Posterior cingulate gyrus (tissue), 11 donors: ENCODE measurements around the gene DBH.

Experiments used
- DNase-seq, 10 donors: peaks; one replicate each; pipeline versions ENCODE4 v3.0.0 to v3.0.0-alpha.2; 2020 to 2021; ENCODE audit warnings: mixed read lengths in 3 of 10
- intact Hi-C: fragments of 100-400 bp; cut with DNase I; formaldehyde crosslinking; loops from one replicate; pipeline ENCODE4 v1.15.1; 2023

DBH gene

DNA sequence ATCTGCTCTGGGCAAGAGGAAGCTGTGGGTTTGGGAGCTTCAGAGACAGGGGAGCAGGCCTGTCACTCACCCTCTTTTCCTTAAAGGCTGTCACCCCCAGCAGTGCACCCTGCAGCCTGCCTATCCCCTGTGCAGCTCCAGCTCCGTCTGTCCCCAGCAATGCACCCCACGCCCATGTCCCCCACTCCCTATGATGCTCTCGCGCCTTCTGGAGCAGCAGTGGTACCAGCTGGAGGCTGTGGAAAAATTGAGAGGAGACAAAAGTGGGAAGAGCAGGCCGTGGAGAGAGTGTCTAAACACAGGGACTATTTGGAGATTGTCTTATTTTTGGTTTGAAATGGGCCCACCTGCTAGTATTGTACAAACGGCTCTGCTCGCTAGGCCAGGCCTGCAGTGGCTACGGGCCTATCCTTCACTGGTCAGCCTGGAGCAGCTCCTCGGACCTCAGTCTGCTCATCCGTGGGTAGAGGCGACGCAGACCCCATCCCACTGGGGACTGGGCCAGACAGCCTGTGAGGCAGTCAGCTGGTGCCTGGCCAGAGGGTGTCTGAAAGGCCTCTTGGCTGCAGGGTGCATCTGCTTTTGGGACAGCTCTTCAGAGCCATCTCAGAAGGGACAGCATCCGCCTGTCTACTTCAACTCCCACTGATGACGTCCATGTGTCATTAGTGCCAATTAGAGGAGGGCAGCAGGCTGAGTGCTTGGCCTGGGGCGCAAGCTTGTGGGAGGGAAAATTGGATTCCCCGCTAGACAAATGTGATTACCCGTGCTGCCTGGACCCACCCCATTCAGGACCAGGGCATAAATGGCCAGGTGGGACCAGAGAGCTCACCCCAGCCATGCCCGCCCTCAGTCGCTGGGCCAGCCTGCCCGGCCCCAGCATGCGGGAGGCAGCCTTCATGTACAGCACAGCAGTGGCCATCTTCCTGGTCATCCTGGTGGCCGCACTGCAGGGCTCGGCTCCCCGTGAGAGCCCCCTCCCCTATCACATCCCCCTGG, at the start of gene DBH:
Gene DBH (plus strand): TSS at position 831 of the 999 bp plus-strand sequence. CDS start 9 bp downstream, at position 840.
- DNase-seq, result peak in 2 of 10 donors; percentile 78 to 80
- intact Hi-C loops, result no loop called here

DNA sequence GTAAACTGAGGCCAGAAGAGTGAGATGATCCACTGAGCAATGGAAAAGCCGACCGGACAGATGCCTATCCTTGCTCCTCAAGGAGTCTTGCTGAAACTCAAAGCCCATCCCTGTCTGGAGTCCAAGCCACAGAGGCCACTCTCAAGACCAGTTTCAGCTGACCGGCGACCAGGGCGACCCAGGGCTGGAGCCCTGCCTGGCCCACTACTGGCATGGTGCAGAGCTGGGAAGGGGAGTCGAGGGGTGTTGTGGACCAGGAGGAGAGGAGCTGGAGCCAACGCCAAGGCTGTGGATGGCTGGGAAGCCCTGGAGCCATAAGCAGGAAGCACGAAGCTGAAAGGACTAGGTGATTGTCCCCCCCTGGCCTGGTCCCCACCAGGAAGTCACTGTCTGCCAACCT, 49.1 kb upstream of the DBH start:
- intact Hi-C loops, result no loop called here

GRCh38 chr9:133587466-133587865, 48.7 kb upstream of the DBH start:
- DNase-seq, result peak in 2 of 10 donors; percentile 35 to 86
- intact Hi-C loops, result no loop called here

More for the DNA sequence above, 49.1 kb upstream of the DBH start:
- DNase-seq, result peak in 1 of 10 donors; percentile 69

GRCh38 chr9:133589454-133590227, 46.5 kb upstream of the DBH start:
- no peak for DNase-seq
- intact Hi-C loops, result no loop called here

GRCh38 chr9:133590231-133590855, 45.8 kb upstream of the DBH start:
- intact Hi-C loops, result no loop called here
- DNase-seq, result no peak

DNA sequence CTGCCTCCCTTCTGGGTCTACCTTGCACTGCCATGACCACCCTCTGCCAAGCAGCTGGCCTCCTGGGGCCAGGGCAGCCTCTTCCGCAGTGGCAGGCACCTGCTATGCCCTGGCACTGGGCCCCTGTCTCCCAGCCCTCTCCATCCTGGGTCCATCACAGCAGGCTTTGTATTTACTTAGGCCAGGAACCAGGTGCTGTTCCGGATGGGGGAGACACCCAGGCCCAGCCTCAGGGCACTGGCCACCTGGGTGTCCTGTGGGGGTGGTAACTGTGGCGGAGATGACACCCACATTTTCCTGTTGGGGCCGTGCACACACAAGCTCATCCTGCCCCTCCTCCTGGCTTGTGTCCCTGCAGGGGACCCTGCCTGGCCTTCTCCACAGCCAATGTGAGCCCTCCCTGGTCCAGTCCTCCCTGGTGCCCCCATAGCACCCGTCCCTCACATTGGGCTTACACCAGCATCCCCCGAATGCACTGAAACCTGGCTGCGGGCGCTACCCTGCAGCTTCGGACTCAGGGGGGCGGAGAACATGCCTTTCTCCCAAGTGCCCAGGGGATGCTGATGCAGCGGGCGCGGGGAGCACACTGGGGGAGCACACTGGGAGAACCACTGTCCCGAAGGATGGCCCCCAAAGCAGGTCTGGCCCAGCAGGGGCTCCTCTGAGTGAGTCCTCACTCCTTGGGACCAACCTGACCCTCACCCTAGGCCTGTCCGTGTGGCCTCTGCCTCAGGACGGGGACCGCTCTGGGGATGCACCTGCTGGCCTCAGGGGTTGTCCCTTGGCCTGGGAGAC, 44.9 kb upstream of the DBH start:
- intact Hi-C loops, result no loop called here
- no peak for DNase-seq

- DNase-seq, result no peak
- intact Hi-C loops, result no loop called here
Observed at GRCh38 chr9:133591985-133592384, 44.2 kb upstream of the DBH start.

- DNase-seq, result no peak
- intact Hi-C loops, result no loop called here
Observed at GRCh38 chr9:133592731-133593409, 43.3 kb upstream of the DBH start.

- DNase-seq, result peak in 1 of 10 donors; percentile 79
- intact Hi-C loops, result no loop called here
Observed at GRCh38 chr9:133593587-133594253, 42.4 kb upstream of the DBH start.

DNA sequence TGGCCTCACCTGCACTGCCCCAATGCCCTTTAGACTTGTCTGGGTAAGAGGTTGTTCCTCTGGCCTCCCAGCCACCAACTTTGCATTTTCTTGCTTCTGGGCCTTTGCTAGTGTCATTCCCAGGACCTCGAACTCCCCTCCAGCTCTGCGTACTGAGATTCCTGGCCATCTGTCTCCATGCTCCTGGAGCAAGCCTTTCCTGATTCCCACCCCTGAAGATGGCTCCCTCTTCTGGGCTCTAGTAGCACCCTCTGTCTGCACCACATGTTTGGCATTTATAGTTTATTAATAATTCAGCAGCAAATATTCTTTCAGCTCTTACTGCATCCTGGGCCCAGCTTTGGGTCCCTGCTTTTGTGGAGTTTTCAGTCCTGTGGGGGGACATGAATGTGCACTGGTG, 41.9 kb upstream of the DBH start:
- no peak for DNase-seq
- intact Hi-C loops, result no loop called here

DNA sequence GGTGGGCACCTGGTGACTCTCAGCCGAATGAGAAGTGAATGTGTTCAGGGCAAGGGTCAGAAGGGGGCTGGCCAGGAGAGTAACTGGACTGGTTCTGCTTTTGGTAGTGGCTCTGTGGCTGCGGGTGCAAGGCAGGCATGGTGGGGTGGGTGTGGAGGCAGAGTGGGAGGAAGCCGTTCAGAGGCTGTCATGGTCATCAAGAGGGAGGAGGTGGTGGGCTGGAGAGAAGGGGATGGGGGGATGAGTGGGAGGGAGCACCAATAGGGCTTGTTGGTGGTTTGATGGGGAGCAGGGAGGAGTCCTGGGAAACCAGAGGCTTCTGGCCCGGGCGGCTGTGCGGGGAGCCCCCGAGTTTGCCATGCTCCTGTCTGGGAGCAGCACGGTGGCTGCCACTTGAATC, 40.3 kb upstream of the DBH start:
- intact Hi-C loops, result no loop called here
- DNase-seq, result peak in 1 of 10 donors; percentile 57

- intact Hi-C loops, result no loop called here
- peak in 1 of 10 donors; percentile 3 for DNase-seq
Observed at GRCh38 chr9:133597316-133597957, 38.7 kb upstream of the DBH start.

- DNase-seq, result peak in 2 of 10 donors; percentile 38 to 50
- intact Hi-C loops, result no loop called here
Observed at GRCh38 chr9:133598978-133599377, 37.2 kb upstream of the DBH start.

- peak in 3 of 10 donors; percentile 7 to 17 (median 8) for DNase-seq
- intact Hi-C loops, result no loop called here
Observed at GRCh38 chr9:133599470-133600173, 36.5 kb upstream of the DBH start.

DNA sequence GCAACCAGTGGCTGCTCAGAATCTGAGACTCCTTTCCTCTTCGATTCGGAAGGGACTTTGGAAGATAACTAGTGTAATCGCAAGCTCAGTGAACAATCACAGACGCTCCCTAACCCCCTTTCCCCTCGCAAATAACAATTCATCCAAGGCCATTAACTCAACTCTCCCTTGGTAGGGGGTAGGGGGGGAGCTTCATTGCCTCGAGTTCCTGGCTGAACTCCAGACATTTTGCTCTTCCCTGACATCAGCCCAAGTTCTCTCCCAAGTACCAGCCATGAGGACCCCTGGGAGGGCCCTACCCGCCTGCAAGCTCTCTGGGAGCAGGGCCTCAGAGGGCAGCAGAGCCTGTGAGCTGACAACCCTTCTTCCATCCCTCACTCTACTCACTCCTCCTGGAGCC, 35.4 kb upstream of the DBH start:
- intact Hi-C loops, result no loop called here
- peak in 1 of 10 donors; percentile 19 for DNase-seq

GRCh38 chr9:133601746-133602145, 34.4 kb upstream of the DBH start:
- intact Hi-C loops, result no loop called here
- peak in 3 of 10 donors; percentile 39 to 54 (median 44) for DNase-seq

DNA sequence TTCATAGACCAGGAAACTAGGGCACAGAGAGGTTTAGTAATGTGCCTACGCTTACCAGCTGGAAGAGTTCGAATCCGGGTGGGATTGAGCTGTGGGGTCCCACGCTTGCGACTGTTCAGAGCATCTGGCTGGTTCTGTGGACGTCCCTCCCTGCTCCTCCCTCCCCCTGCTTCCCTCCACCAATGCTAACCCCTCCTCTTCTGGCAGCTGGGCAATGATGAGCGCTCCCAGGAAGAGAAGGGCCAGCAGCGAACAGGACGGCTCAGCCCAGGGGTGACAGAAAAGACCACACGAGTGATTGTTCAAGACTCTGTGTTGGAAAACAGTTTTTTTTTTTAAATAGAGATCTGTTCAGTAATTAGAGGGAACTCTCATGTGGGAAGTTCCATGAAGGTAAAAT, 33.9 kb upstream of the DBH start:
- peak in 3 of 10 donors; percentile 29 to 54 (median 34) for DNase-seq
- intact Hi-C loops, result no loop called here
